Measurements from ENCODE around the gene SH3RF3.

DNA sequence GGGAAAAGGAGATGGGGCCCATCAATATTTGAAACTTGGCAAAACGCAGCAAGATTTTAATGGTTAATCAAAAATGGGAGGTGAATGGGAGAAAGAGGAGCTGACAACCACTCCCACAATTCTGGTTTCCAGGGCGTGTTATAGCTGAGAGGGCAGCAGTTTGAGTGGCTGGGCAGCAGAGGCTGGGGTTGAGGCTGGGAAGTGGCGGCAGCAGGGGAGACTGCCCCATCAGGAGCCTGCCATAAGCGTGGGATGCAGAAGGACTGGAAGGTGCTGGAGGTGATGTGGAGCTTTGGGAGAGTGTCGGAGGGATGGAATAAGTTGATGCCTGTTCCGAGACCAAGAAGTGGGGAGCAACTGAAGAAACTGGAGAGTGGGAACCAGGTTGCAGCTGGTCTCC, 48.9 kb upstream of the SH3RF3 start:
- TF ChIP-seq POLR2A (IDR thresholded peaks at IDR 0.05; ENCODE audit: low read depth, low read length) (no peak), POLR2AphosphoS5 (IDR thresholded peaks at IDR 0.05; ENCODE audit: low read depth, low read length) (no peak), POU2F2 (IDR thresholded peaks at IDR 0.05; ENCODE audit: low read depth, low read length) (no peak)
